Upper lobe of left lung (tissue), 6 donors: ENCODE data around the gene MON1B. TPM values are rescaled to one million over a fixed set of nuclear protein-coding genes. Genes with fewer than 3 reads are reported as not detected.

Source experiments
- ATAC-seq, 2 donors: fragments of 200-7000 bp; cut with Tn5 transposase; one replicate each; pipeline ENCODE4 v1.9.1; 2022; ENCODE audit warnings: mild to moderate bottlenecking in 2 of 2, moderate library complexity in 2 of 2; ENCODE audit not compliant: low FRiP score in 2 of 2
- DNase-seq, 2 donors: peaks; one replicate each; pipeline ENCODE4 v3.0.0-alpha.2; 2019 to 2020
- H3K27ac ChIP-seq, 4 donors: fragments of 200-600 bp; sonication (generic); one replicate each; pipeline ENCODE4 v1.5.1; 2016 to 2019
- H3K27me3 ChIP-seq, 4 donors: fragments of 200-600 bp; sonication (generic); one replicate each; pipeline ENCODE4 v1.5.1; 2017 to 2019
- H3K36me3 ChIP-seq, 4 donors: fragments of 200-600 bp; sonication (generic); one replicate each; pipeline ENCODE4 v1.5.1; 2016 to 2019
- H3K4me1 ChIP-seq, 4 donors: fragments of 200-600 bp; sonication (generic); one replicate each; pipeline ENCODE4 v1.5.1; 2018 to 2019
- H3K4me3 ChIP-seq, 4 donors: fragments of 200-600 bp; sonication (generic); one replicate each; pipeline ENCODE4 v1.5.1; 2017 to 2019; ENCODE audit warnings: mild to moderate bottlenecking in 2 of 4, moderate library complexity in 1 of 4
- H3K9me3 ChIP-seq, 4 donors: fragments of 200-600 bp; sonication (generic); one replicate each; pipeline ENCODE4 v1.5.1; 2018 to 2019
- CTCF ChIP-seq, 6 experiments: fragments of 450-650 bp in 4 of 6; fragments of 200-600 bp in 2 of 6; sonication (generic) in 2 of 6; IDR thresholded peaks; one replicate each; pipeline ENCODE4 v1.5.1; 2016 to 2019; ENCODE audit warnings: antibody characterized with exemption in 6 of 6
- EP300 ChIP-seq, 4 donors: sonication (generic); formaldehyde crosslinking; IDR thresholded peaks; one replicate each; pipeline ENCODE4 v1.5.1; 2017; ENCODE audit warnings: antibody characterized with exemption in 4 of 4, control low read depth in 2 of 4
- POLR2A ChIP-seq, 4 donors: fragments of 450-650 bp; IDR thresholded peaks; one replicate each; pipeline ENCODE4 v1.5.1; 2016 to 2017; ENCODE audit warnings: antibody characterized with exemption in 4 of 4, mild to moderate bottlenecking in 2 of 4
- POLR2AphosphoS5 ChIP-seq, 2 donors: sonication (generic); formaldehyde crosslinking; IDR thresholded peaks; one replicate each; pipeline ENCODE4 v1.5.1; 2017; ENCODE audit warnings: antibody characterized with exemption in 2 of 2
- WGBS, 2 donors: methylation state at CpG; one replicate each; pipeline ENCODE4 v1.1.5; 2017 to 2018; 5-methylcytosine and 5-hydroxymethylcytosine counted together
- total RNA-seq, 6 donors: library from RNA; depleted of rRNA in 4 of 6; stranded (reverse); fragments of >200 nt in 4 of 6; gene quantifications; one replicate each; pipeline versions ENCODE4 v1.1.0 to v1.2.1, GENCODE V29; 2016 to 2021
- donor health status: DM: no; HTN: no; CAD: no; lungs with moderate emphysema.
- donor health status: DM: no; HTN: yes; CAD: no; lungs with severe emphysema.

Gene MON1B
- total RNA-seq, 6 donors from 2014 or later, result 32.1 to 75.2 (median 52.5) TPM

- Histone ChIP-seq H3K27me3 (no peaks in the 10 kb centered on the region), H3K27ac (no peak overlapping the region), H3K4me3 (no peak overlapping the region), H3K36me3 (peaks cover 30 to 74% (median 62%) of the 10 kb centered on the region in 4 donors), H3K4me1 (peaks cover 0 to 16% (median 2%) of the 10 kb centered on the region in 4 donors), H3K9me3 (no peaks in the 10 kb centered on the region)
- TF ChIP-seq CTCF (IDR thresholded peaks at IDR 0.05) (no peak), POLR2AphosphoS5 (IDR thresholded peaks at IDR 0.05) (no peak), POLR2A (IDR thresholded peaks at IDR 0.05) (no peak), EP300 (IDR thresholded peaks at IDR 0.05) (no peak)
- WGBS, 2 donors, result 92 to 100% methylated on average over 2 of the region's 2 CpGs
- no peak for DNase-seq
- ATAC-seq, result no peak
Observed at GRCh38 chr16:77197747-77198146, 6.8 kb downstream of the MON1B start.

- H3K4me1 ChIP-seq, result peaks cover 0 to 1% (median 0%) of the 10 kb centered on the region in 4 donors
- no peak within 1 kb of the TSS for H3K4me3 ChIP-seq
- WGBS, 2 donors, result 93 to 94% methylated on average over 18 of the region's 18 CpGs
- TF ChIP-seq EP300 (IDR thresholded peaks at IDR 0.05) (no peak), CTCF (IDR thresholded peaks at IDR 0.05) (no peak), POLR2AphosphoS5 (IDR thresholded peaks at IDR 0.05) (no peak), POLR2A (IDR thresholded peaks at IDR 0.05) (no peak)
- no peaks in the 10 kb centered on the region for H3K9me3 ChIP-seq
- no peak within 1 kb of the TSS for H3K27ac ChIP-seq
- H3K27me3 ChIP-seq, result no peaks in the 10 kb centered on the region
- peak in 1 of 2 donors; percentile 64 for DNase-seq
- H3K36me3 ChIP-seq, result peaks cover 29 to 61% (median 51%) of the 10 kb centered on the region in 4 donors
- no peak for ATAC-seq
Observed at GRCh38 chr16:77199211-77199610, 8.2 kb downstream of the MON1B start, which contains the start of gene SYCE1L. Gene SYCE1L, plus strand, starts transcription at chr16:77199408. Its CDS starts 44 bp downstream, at chr16:77199452.

DNA sequence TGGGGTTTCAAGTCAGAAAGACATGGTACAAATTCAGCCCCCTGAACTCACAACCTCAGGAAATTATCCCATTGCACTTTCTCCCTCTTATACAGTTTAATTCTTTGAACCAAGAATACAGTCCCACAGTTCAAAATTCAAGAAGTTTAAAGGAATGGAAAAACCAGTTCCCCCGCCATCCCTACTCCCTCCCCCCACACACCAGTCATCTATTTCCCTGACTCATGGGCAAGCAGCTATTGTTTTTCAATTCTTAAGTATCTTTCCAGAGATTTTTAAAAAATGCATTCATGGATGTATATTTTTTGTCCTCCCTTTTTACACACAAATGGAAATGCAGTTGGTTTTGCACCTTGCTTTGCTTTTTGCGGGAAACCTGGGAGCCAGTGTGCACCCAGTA lies 15.5 kb downstream of the MON1B start:
- Histone ChIP-seq H3K4me3 (no peak overlapping the region), H3K36me3 (no peaks in the 10 kb centered on the region), H3K9me3 (no peaks in the 10 kb centered on the region), H3K27ac (no peak overlapping the region), H3K4me1 (peaks cover 0 to under 1% (median 0%) of the 10 kb centered on the region in 4 donors), H3K27me3 (no peaks in the 10 kb centered on the region)
- DNase-seq (no peak), ATAC-seq (no peak)
- no peak for TF ChIP-seq POLR2A (IDR thresholded peaks at IDR 0.05)
- no peak for TF ChIP-seq CTCF (IDR thresholded peaks at IDR 0.05)
- no peak for TF ChIP-seq POLR2AphosphoS5 (IDR thresholded peaks at IDR 0.05)
- TF ChIP-seq EP300 (IDR thresholded peaks at IDR 0.05), result no peak
- WGBS, 2 donors, result 84 to 93% methylated on average over 2 of the region's 2 CpGs

- ATAC-seq, result no peak
Observed at GRCh38 chr16:77207030-77207429, 16.0 kb downstream of the MON1B start.

More at GRCh38 chr16:77207030-77207429, 16.0 kb downstream of the MON1B start:
- no peaks in the 10 kb centered on the region for H3K27me3 ChIP-seq
- TF ChIP-seq POLR2A (IDR thresholded peaks at IDR 0.05) (no peak), EP300 (IDR thresholded peaks at IDR 0.05) (no peak), POLR2AphosphoS5 (IDR thresholded peaks at IDR 0.05) (no peak), CTCF (IDR thresholded peaks at IDR 0.05) (no peak)
- peaks cover 0 to 5% (median 4%) of the 10 kb centered on the region in 4 donors for H3K4me1 ChIP-seq
- no peaks in the 10 kb centered on the region for H3K9me3 ChIP-seq
- WGBS, 2 donors, result 66% methylated on average over 5 of the region's 5 CpGs
- no peaks in the 10 kb centered on the region for H3K36me3 ChIP-seq
- no peak overlapping the region for H3K27ac ChIP-seq
- H3K4me3 ChIP-seq, result no peak overlapping the region
- DNase-seq, result no peak
